Fibroblast of pulmonary artery (primary cell): ENCODE data around the gene AP1B1.
A peak's percentile ranks its signal among the peaks of the same experiment; 100 is the strongest.
"Not testable (repeated sequence)": the region's sequence is repeated elsewhere in the genome, so short reads cannot be mapped to it uniquely, and the experiment has no call there.

Source experiments
- DNase-seq: peaks from one replicate; pipeline ENCODE4 v3.0.0-alpha.2; 2010; ENCODE audit warnings: low read depth
- H3K4me3 ChIP-seq: replicated peaks from 2 replicates; pipeline ENCODE4 v1.5.1; 2011; ENCODE audit warnings: low read depth, mild to moderate bottlenecking, control low read depth, low read length, moderate library complexity
- CTCF ChIP-seq: IDR thresholded peaks from 2 replicates; pipeline ENCODE4 v1.5.1; 2011; ENCODE audit warnings: mild to moderate bottlenecking, control low read depth, low read length, inconsistent platforms; ENCODE audit errors: missing control alignments

The AP1B1 gene

GRCh38 chr22:29379258-29379657 lies 9.1 kb downstream of the AP1B1 start:
- no peak overlapping the region for H3K4me3 ChIP-seq
- no peak for TF ChIP-seq CTCF
- DNase-seq: no peak

- no peak for TF ChIP-seq CTCF
- DNase-seq: no peak
- H3K4me3 ChIP-seq: no peak overlapping the region
Measured at GRCh38 chr22:29377979-29378378, 10.4 kb downstream of the AP1B1 start.

GRCh38 chr22:29376705-29377104 lies 11.7 kb downstream of the AP1B1 start:
- H3K4me3 ChIP-seq, DNase-seq: not testable (repeated sequence)

GRCh38 chr22:29375398-29376076 lies 12.8 kb downstream of the AP1B1 start:
- DNase-seq: no peak
- TF ChIP-seq CTCF: no peak
- H3K4me3 ChIP-seq: no peak overlapping the region

GRCh38 chr22:29374806-29375205 lies 13.6 kb downstream of the AP1B1 start:
- not testable (repeated sequence) for DNase-seq, H3K4me3 ChIP-seq

- no peak for TF ChIP-seq CTCF
- no peak overlapping the region for H3K4me3 ChIP-seq
- no peak for DNase-seq
Measured at GRCh38 chr22:29374401-29374800, 14.0 kb downstream of the AP1B1 start.

DNA sequence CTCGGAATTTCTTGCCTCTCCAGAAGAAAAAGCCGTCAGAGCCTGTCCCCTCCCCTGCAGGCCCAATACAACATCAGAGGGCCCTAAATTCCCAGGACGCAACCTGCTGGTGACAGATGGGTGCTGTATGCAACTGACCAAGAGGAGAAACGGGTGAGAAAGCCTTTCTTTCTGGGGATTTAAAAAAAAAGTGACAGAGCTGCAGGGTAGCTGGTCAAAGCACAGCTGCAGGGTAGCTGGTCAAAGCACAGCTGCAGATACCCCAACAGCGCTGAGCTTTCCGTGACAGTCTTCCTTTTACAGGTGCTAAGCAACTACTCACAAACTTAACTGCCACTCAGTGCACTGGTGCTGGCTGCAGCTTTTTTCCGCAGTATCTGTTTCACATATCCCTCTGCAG lies 17.8 kb downstream of the AP1B1 start:
- TF ChIP-seq CTCF: no peak
- no peak overlapping the region for H3K4me3 ChIP-seq

GRCh38 chr22:29369460-29369859 lies 18.9 kb downstream of the AP1B1 start:
- peak; percentile 74 for DNase-seq
- H3K4me3 ChIP-seq: no peak overlapping the region
- no peak for TF ChIP-seq CTCF

More for the DNA sequence above, 17.8 kb downstream of the AP1B1 start:
- no peak for DNase-seq
